SK-N-SH (cell line): ENCODE results near the gene YDJC.

ENCODE experiments used
- ELF1 ChIP-seq: IDR thresholded peaks from 2 replicates; pipeline ENCODE4 v1.4.0; 2012
- EP300 ChIP-seq, 2 experiments: IDR thresholded peaks; 2 replicates each; pipeline versions ENCODE4 v1.4.0 to v1.6.1; 2012; ENCODE audit warnings: borderline replicate concordance in 1 of 2, low read depth in 1 of 2, low read length in 1 of 2
- FOXM1 ChIP-seq: IDR thresholded peaks from 2 replicates; pipeline ENCODE4 v1.4.0; 2012; ENCODE audit warnings: low read depth, mild to moderate bottlenecking
- MXI1 ChIP-seq: IDR thresholded peaks from 2 replicates; pipeline ENCODE4 v1.6.1; 2012; ENCODE audit warnings: mild to moderate bottlenecking, low read depth, low read length, improper control_type of control experiment
- RAD21 ChIP-seq: IDR thresholded peaks from 2 replicates; pipeline ENCODE4 v1.6.1; 2012; ENCODE audit warnings: mild to moderate bottlenecking, low read length
- RXRA ChIP-seq: IDR thresholded peaks from 2 replicates; pipeline ENCODE4 v1.4.0; 2012; ENCODE audit warnings: low read depth, mild to moderate bottlenecking, borderline replicate concordance
- SIN3A ChIP-seq: IDR thresholded peaks from 2 replicates; pipeline ENCODE4 v1.6.1; 2012; ENCODE audit warnings: low read depth, mild to moderate bottlenecking, low read length, moderate library complexity, borderline replicate concordance
- SMC3 ChIP-seq: IDR thresholded peaks from 2 replicates; pipeline ENCODE4 v1.6.1; 2012; ENCODE audit warnings: low read depth, low read length, improper control_type of control experiment
- TAF1 ChIP-seq: IDR thresholded peaks from 2 replicates; pipeline ENCODE4 v1.6.1; 2012; ENCODE audit warnings: low read depth, mild to moderate bottlenecking, low read length, moderate library complexity, borderline replicate concordance
- TEAD4 ChIP-seq: IDR thresholded peaks from 2 replicates; pipeline ENCODE4 v1.4.0; 2012; ENCODE audit warnings: mild to moderate bottlenecking, borderline replicate concordance; ENCODE audit not compliant: insufficient read depth
- YY1 ChIP-seq: IDR thresholded peaks from 2 replicates; pipeline ENCODE4 v1.4.0; 2012; ENCODE audit warnings: low read depth, mild to moderate bottlenecking
- TF ChIP-seq, protein P1 (sequence below): fragments of 200-600 bp; sonication (generic); IDR thresholded peaks from 2 replicates; pipeline ENCODE4 v1.6.1; 2017; ENCODE audit warnings: antibody characterized with exemption, mild to moderate bottlenecking, moderate library complexity
- TF ChIP-seq, protein P2 (sequence below): IDR thresholded peaks from 2 replicates; pipeline ENCODE4 v1.4.0; 2012; ENCODE audit warnings: low read depth
- TF ChIP-seq, protein P3 (sequence below): IDR thresholded peaks from 2 replicates; pipeline ENCODE4 v1.4.0; 2012; ENCODE audit warnings: low read depth, borderline replicate concordance

DNA sequence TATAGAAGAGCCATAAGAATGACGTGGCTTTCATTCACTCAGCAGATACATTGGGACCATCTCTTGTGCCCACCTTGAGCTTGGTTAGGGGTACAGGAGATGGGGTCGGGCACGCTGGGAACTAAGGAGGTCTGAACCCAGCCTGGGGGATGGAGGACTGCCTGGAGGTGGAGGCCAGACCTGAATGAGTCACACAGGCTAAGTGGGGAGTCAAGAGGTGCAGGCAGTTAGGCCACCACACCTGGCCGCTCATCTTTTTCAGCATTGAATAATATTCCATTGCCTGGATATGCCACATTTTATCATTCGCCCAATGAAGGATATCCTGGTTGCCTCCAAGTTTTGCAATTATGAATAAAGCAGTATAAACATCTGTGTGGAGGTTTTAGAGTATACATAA lies 32.2 kb upstream of the YDJC start:
- TF ChIP-seq, protein P1, sequence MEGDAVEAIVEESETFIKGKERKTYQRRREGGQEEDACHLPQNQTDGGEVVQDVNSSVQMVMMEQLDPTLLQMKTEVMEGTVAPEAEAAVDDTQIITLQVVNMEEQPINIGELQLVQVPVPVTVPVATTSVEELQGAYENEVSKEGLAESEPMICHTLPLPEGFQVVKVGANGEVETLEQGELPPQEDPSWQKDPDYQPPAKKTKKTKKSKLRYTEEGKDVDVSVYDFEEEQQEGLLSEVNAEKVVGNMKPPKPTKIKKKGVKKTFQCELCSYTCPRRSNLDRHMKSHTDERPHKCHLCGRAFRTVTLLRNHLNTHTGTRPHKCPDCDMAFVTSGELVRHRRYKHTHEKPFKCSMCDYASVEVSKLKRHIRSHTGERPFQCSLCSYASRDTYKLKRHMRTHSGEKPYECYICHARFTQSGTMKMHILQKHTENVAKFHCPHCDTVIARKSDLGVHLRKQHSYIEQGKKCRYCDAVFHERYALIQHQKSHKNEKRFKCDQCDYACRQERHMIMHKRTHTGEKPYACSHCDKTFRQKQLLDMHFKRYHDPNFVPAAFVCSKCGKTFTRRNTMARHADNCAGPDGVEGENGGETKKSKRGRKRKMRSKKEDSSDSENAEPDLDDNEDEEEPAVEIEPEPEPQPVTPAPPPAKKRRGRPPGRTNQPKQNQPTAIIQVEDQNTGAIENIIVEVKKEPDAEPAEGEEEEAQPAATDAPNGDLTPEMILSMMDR, result no peak
- TF ChIP-seq RXRA (no peak), SMC3 (no peak), RAD21 (no peak), MXI1 (no peak), EP300 (IDR thresholded peaks at IDR 0.05; ENCODE audit: borderline replicate concordance in 1 of 2, low read depth in 1 of 2, low read length in 1 of 2) (no peak), YY1 (no peak), TAF1 (no peak), TEAD4 (no peak), FOXM1 (no peak), SIN3A (no peak), ELF1 (no peak)
- TF ChIP-seq, protein P2, sequence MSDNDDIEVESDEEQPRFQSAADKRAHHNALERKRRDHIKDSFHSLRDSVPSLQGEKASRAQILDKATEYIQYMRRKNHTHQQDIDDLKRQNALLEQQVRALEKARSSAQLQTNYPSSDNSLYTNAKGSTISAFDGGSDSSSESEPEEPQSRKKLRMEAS, result no peak
- TF ChIP-seq, protein P3, sequence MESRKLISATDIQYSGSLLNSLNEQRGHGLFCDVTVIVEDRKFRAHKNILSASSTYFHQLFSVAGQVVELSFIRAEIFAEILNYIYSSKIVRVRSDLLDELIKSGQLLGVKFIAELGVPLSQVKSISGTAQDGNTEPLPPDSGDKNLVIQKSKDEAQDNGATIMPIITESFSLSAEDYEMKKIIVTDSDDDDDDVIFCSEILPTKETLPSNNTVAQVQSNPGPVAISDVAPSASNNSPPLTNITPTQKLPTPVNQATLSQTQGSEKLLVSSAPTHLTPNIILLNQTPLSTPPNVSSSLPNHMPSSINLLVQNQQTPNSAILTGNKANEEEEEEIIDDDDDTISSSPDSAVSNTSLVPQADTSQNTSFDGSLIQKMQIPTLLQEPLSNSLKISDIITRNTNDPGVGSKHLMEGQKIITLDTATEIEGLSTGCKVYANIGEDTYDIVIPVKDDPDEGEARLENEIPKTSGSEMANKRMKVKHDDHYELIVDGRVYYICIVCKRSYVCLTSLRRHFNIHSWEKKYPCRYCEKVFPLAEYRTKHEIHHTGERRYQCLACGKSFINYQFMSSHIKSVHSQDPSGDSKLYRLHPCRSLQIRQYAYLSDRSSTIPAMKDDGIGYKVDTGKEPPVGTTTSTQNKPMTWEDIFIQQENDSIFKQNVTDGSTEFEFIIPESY, result no peak
